SK-N-MC (cell line): ENCODE measurements around the gene TRIAP1.

Experiments used
- EZH2 ChIP-seq: fragments of 200-600 bp; sonication (generic); IDR thresholded peaks from one replicate; pipeline ENCODE4 v1.6.1; 2017; ENCODE audit warnings: antibody characterized with exemption
- POLR2AphosphoS5 ChIP-seq: IDR thresholded peaks from 2 replicates; pipeline ENCODE4 v1.6.1; 2012; ENCODE audit warnings: mild to moderate bottlenecking, low read depth, low read length, borderline replicate concordance

DNA sequence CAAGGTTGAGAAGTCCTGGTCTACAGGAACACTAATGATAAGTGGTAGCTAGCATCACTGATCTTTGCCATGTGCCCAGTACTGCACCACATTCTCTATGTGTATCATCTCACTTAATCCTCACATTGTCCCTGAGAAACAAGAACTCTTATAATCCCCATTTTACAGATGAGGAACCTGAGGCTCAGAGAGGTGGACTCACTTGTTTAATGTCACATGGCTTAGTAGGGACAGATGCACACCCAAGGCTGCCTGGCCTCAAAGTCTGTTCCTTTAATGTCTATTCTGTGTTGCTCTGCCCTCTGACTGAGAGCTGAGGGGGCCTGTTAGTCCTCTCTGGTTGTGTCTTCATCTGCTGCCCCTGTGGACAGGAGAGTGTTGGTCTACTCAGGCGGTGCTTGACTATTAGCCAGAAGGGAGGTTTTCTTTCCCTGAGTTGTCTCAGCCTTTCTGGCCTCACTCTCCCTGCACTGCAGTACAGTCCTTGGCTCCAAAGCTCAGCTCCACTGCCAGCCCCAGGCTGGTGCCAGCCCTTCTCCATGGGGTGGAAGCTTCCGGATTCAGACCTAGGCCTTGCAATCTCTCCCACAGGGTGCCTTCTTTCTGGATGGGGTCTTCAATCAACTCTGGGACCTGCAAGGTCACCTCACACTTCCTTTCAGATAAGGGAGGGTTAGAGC lies 44.8 kb upstream of the TRIAP1 start:
- TF ChIP-seq POLR2AphosphoS5 (no peak), EZH2 (no peak)
